ENCODE results near the gene BARX2. TPM values are rescaled to one million over a fixed set of nuclear protein-coding genes. Genes with fewer than 3 reads are reported as not detected.

Gene BARX2
- total RNA-seq, 3 donors from 2014 or later (not counting 1 experiment from before 2014, with no cell fraction given), result not detected

DNA sequence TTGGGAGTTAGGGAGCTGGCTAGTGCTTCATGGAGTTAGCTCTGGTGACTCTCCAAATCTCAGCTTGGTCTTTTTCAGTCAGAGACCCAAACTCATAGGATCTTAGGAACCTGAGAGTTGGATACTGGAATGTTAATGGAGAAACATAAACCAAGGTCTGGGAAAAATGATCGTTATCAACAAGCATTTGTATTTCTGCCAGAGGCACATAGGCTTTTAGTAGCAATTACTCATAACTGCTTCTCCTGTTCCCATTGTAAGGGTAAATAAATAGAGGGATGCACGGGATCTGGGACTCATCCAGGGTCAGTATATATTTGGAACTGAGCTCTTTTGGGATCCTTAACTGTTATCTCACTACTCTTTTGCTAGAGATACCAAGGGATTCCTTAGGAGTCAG lies 4.8 kb downstream of the BARX2 start:
- Mint-ChIP-seq H3K9me3 (no peaks in the 10 kb centered on the region), H3K4me3 (no peak overlapping the region), H3K27ac (no peak overlapping the region), H3K4me1 (no peaks in the 10 kb centered on the region), H3K36me3 (no peaks in the 10 kb centered on the region), H3K27me3 (ENCODE audit: low read depth in 2 of 2) (peaks cover 44 to 72% of the 10 kb centered on the region in 2 donors)
- ATAC-seq (no peak), DNase-seq (no peak)
- H3K27ac ChIP-seq (ENCODE audit: low read length), result no peak overlapping the region
- TF ChIP-seq, protein P1, sequence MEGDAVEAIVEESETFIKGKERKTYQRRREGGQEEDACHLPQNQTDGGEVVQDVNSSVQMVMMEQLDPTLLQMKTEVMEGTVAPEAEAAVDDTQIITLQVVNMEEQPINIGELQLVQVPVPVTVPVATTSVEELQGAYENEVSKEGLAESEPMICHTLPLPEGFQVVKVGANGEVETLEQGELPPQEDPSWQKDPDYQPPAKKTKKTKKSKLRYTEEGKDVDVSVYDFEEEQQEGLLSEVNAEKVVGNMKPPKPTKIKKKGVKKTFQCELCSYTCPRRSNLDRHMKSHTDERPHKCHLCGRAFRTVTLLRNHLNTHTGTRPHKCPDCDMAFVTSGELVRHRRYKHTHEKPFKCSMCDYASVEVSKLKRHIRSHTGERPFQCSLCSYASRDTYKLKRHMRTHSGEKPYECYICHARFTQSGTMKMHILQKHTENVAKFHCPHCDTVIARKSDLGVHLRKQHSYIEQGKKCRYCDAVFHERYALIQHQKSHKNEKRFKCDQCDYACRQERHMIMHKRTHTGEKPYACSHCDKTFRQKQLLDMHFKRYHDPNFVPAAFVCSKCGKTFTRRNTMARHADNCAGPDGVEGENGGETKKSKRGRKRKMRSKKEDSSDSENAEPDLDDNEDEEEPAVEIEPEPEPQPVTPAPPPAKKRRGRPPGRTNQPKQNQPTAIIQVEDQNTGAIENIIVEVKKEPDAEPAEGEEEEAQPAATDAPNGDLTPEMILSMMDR (IDR thresholded peaks at IDR 0.05), result no peak
- H3K27me3 ChIP-seq (ENCODE audit: control insufficient read depth, insufficient read depth, low read length), result peaks cover 4% of the 10 kb centered on the region
- intact Hi-C loops (cut with micrococcal nuclease), result no loop called here
- no peaks in the 10 kb centered on the region for H3K36me3 ChIP-seq (ENCODE audit: control insufficient read depth, insufficient read depth, low read length)
- no CpG with 5 or more reads among the region's 2 CpGs for WGBS (ENCODE audit: insufficient coverage)
- no peaks in the 10 kb centered on the region for H3K9me3 ChIP-seq (ENCODE audit: control insufficient read depth, insufficient read depth, low read length)
- H3K4me1 ChIP-seq (ENCODE audit: control insufficient read depth, insufficient read depth, low read length), result no peaks in the 10 kb centered on the region
- no peak overlapping the region for H3K4me3 ChIP-seq (ENCODE audit: low read length)

GRCh38 chr11:129382583-129382982 lies 6.9 kb downstream of the BARX2 start:
- H3K27me3 ChIP-seq (ENCODE audit: control insufficient read depth, insufficient read depth, low read length), result no peaks in the 10 kb centered on the region
- H3K9me3 ChIP-seq (ENCODE audit: control insufficient read depth, insufficient read depth, low read length), result no peaks in the 10 kb centered on the region
- no peak overlapping the region for H3K27ac Mint-ChIP-seq
- no peak overlapping the region for H3K4me3 ChIP-seq (ENCODE audit: low read length)
- H3K36me3 Mint-ChIP-seq, result no peaks in the 10 kb centered on the region
- WGBS (ENCODE audit: insufficient coverage), result 90% methylated on average over 7 of the region's 7 CpGs
- no peaks in the 10 kb centered on the region for H3K9me3 Mint-ChIP-seq
- TF ChIP-seq, protein P1 (IDR thresholded peaks at IDR 0.05), result no peak
- H3K36me3 ChIP-seq (ENCODE audit: control insufficient read depth, insufficient read depth, low read length), result no peaks in the 10 kb centered on the region
- no peak overlapping the region for H3K4me3 Mint-ChIP-seq
- no peaks in the 10 kb centered on the region for H3K4me1 ChIP-seq (ENCODE audit: control insufficient read depth, insufficient read depth, low read length)
- no peaks in the 10 kb centered on the region for H3K4me1 Mint-ChIP-seq
- ATAC-seq (no peak), DNase-seq (no peak)
- no peak overlapping the region for H3K27ac ChIP-seq (ENCODE audit: low read length)
- intact Hi-C loops (cut with micrococcal nuclease), result no loop called here
- peaks cover 32 to 72% of the 10 kb centered on the region in 2 donors for H3K27me3 Mint-ChIP-seq (ENCODE audit: low read depth in 2 of 2)

GRCh38 chr11:129383060-129383459 lies 7.4 kb downstream of the BARX2 start:
- TF ChIP-seq, protein P1 (IDR thresholded peaks at IDR 0.05), result no peak
- Mint-ChIP-seq H3K4me1 (no peaks in the 10 kb centered on the region), H3K9me3 (no peaks in the 10 kb centered on the region), H3K27ac (no peak overlapping the region), H3K4me3 (no peak overlapping the region), H3K27me3 (ENCODE audit: low read depth in 2 of 2) (peaks cover 29 to 67% of the 10 kb centered on the region in 2 donors), H3K36me3 (no peaks in the 10 kb centered on the region)
- H3K27ac ChIP-seq (ENCODE audit: low read length), result no peak overlapping the region
- no peaks in the 10 kb centered on the region for H3K36me3 ChIP-seq (ENCODE audit: control insufficient read depth, insufficient read depth, low read length)
- no peak for ATAC-seq
- intact Hi-C loops (cut with micrococcal nuclease), result no loop called here
- no peaks in the 10 kb centered on the region for H3K9me3 ChIP-seq (ENCODE audit: control insufficient read depth, insufficient read depth, low read length)
- H3K4me1 ChIP-seq (ENCODE audit: control insufficient read depth, insufficient read depth, low read length), result no peaks in the 10 kb centered on the region
- no peaks in the 10 kb centered on the region for H3K27me3 ChIP-seq (ENCODE audit: control insufficient read depth, insufficient read depth, low read length)
- no peak overlapping the region for H3K4me3 ChIP-seq (ENCODE audit: low read length)
- DNase-seq, result no peak
- WGBS (ENCODE audit: insufficient coverage), result 72% methylated on average over 3 of the region's 3 CpGs

GRCh38 chr11:129383502-129383901 lies 7.9 kb downstream of the BARX2 start:
- Mint-ChIP-seq H3K36me3 (no peaks in the 10 kb centered on the region), H3K4me1 (no peaks in the 10 kb centered on the region), H3K27me3 (ENCODE audit: low read depth in 2 of 2) (peaks cover 27 to 63% of the 10 kb centered on the region in 2 donors), H3K27ac (no peak overlapping the region), H3K9me3 (no peaks in the 10 kb centered on the region), H3K4me3 (no peak overlapping the region)
- no peaks in the 10 kb centered on the region for H3K36me3 ChIP-seq (ENCODE audit: control insufficient read depth, insufficient read depth, low read length)
- ATAC-seq (no peak), DNase-seq (no peak)
- H3K27ac ChIP-seq (ENCODE audit: low read length), result no peak overlapping the region
- H3K9me3 ChIP-seq (ENCODE audit: control insufficient read depth, insufficient read depth, low read length), result no peaks in the 10 kb centered on the region
- no peaks in the 10 kb centered on the region for H3K4me1 ChIP-seq (ENCODE audit: control insufficient read depth, insufficient read depth, low read length)
- no peaks in the 10 kb centered on the region for H3K27me3 ChIP-seq (ENCODE audit: control insufficient read depth, insufficient read depth, low read length)
- intact Hi-C loops (cut with micrococcal nuclease), result no loop called here
- 95% methylated on average over 5 of the region's 5 CpGs for WGBS (ENCODE audit: insufficient coverage)
- TF ChIP-seq, protein P1 (IDR thresholded peaks at IDR 0.05), result no peak
- H3K4me3 ChIP-seq (ENCODE audit: low read length), result no peak overlapping the region

Data from natural killer cell (primary cell).